ENCODE results near the gene FAM124A. TPM values are rescaled to one million over a fixed set of nuclear protein-coding genes. Genes with fewer than 3 reads are reported as not detected.

Gene FAM124A
- total and polyA plus RNA-seq, 2 of the 8 experiments (the other 6 are each of a cell fraction or from before 2014, with no cell fraction given) = 40.7 to 49.9 TPM

DNA sequence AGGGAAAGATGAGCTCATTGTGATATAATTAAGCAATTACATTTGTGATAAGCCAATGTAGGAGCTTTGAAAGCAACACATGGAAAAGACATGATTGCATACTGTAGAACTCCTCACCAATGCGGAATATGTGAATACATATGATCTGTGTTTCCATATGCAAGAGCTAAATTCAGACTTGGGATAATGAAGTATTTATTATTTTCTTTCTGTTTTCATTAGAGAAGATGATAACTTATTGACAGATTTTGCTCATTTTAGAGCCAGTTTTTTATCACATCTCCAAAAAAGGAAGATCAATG lies 14.2 kb downstream of the FAM124A start (continued):
- TF ChIP-seq, protein P1, sequence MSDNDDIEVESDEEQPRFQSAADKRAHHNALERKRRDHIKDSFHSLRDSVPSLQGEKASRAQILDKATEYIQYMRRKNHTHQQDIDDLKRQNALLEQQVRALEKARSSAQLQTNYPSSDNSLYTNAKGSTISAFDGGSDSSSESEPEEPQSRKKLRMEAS (IDR thresholded peaks at IDR 0.05) = no peak
- TF ChIP-seq, protein P2, sequence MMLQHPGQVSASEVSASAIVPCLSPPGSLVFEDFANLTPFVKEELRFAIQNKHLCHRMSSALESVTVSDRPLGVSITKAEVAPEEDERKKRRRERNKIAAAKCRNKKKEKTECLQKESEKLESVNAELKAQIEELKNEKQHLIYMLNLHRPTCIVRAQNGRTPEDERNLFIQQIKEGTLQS (IDR thresholded peaks at IDR 0.05; ENCODE audit: insufficient read depth, low read depth, low read length) = no peak
- TF ChIP-seq CBX8 (IDR thresholded peaks at IDR 0.05; ENCODE audit: borderline replicate concordance, low read depth, low read length) (no peak), NANOG (IDR thresholded peaks at IDR 0.05; ENCODE audit: insufficient read depth, low read depth, low read length, poor library complexity, severe bottlenecking) (no peak), SAP30 (IDR thresholded peaks at IDR 0.05; ENCODE audit: insufficient read depth, insufficient replicate concordance, low read length) (no peak), KDM5A (IDR thresholded peaks at IDR 0.05; ENCODE audit: low read length) (no peak)

Measured in H1 (cell line).